Ishikawa (cell line): ENCODE results near the gene PACS1.

Experiments used
- EP300 ChIP-seq: IDR thresholded peaks from 2 replicates; pipeline ENCODE4 v1.6.1; 2012; ENCODE audit warnings: borderline replicate concordance
- NFIC ChIP-seq: IDR thresholded peaks from 2 replicates; pipeline ENCODE4 v1.6.1; 2012
- TCF12 ChIP-seq: IDR thresholded peaks from 2 replicates; pipeline ENCODE4 v1.6.1; 2012; ENCODE audit warnings: low read depth
- YY1 ChIP-seq: IDR thresholded peaks from 2 replicates; pipeline ENCODE4 v1.6.1; 2012; ENCODE audit warnings: low read depth
- ZBTB7A ChIP-seq: IDR thresholded peaks from 2 replicates; pipeline ENCODE4 v1.6.1; 2012; ENCODE audit warnings: low read depth
- TF ChIP-seq, protein P1 (sequence below): IDR thresholded peaks from 2 replicates; pipeline ENCODE4 v1.6.1; 2012; ENCODE audit warnings: low read depth, mild to moderate bottlenecking
- TF ChIP-seq, protein P2 (sequence below): IDR thresholded peaks from 2 replicates; pipeline ENCODE4 v1.6.1; 2012
- TF ChIP-seq, protein P3 (sequence below): IDR thresholded peaks from 2 replicates; pipeline ENCODE4 v1.6.1; 2012

DNA sequence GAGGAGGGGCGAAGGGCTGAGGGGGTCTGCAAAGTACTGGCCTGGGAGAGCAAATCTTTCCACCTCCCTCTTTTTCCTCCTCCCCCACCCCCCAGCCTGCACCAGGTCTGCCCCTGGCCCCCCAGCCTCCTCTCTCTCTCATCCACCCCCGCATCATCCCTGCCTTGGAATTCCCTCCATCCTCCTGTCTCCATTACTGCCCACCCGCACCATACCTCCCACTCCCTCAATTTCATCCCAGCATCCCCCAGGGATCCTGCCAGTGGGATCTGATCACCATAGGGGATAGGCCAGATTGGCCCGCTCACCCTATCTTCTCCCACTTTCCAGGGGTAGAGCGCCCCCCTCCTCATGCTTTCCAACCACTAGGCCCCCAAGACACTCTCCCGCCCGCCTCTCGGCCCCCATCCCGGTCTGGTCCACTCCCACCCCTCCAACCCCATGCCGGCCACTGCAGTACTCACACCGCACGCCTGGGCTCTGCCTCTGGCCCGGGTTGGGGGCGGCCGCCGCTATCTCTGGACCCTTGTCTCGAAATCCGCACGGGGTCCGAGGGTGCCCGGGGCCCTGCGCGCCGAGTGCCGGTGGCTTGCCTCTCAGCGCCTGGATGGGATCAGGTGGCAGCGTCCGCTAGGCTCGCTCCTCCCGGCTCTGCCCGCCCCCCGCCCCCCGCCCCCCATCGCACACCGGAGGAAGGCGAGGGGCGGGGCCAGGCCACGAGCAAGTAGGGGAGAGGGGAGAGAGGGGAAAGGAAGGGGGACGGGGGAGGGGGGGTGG lies 21.3 kb upstream of the PACS1 start, which contains the start of gene GAL3ST3:
- TF ChIP-seq YY1 = no peak
- TF ChIP-seq, protein P1, sequence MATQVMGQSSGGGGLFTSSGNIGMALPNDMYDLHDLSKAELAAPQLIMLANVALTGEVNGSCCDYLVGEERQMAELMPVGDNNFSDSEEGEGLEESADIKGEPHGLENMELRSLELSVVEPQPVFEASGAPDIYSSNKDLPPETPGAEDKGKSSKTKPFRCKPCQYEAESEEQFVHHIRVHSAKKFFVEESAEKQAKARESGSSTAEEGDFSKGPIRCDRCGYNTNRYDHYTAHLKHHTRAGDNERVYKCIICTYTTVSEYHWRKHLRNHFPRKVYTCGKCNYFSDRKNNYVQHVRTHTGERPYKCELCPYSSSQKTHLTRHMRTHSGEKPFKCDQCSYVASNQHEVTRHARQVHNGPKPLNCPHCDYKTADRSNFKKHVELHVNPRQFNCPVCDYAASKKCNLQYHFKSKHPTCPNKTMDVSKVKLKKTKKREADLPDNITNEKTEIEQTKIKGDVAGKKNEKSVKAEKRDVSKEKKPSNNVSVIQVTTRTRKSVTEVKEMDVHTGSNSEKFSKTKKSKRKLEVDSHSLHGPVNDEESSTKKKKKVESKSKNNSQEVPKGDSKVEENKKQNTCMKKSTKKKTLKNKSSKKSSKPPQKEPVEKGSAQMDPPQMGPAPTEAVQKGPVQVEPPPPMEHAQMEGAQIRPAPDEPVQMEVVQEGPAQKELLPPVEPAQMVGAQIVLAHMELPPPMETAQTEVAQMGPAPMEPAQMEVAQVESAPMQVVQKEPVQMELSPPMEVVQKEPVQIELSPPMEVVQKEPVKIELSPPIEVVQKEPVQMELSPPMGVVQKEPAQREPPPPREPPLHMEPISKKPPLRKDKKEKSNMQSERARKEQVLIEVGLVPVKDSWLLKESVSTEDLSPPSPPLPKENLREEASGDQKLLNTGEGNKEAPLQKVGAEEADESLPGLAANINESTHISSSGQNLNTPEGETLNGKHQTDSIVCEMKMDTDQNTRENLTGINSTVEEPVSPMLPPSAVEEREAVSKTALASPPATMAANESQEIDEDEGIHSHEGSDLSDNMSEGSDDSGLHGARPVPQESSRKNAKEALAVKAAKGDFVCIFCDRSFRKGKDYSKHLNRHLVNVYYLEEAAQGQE = no peak
- no peak for TF ChIP-seq NFIC
- no peak for TF ChIP-seq ZBTB7A
- TF ChIP-seq, protein P2, sequence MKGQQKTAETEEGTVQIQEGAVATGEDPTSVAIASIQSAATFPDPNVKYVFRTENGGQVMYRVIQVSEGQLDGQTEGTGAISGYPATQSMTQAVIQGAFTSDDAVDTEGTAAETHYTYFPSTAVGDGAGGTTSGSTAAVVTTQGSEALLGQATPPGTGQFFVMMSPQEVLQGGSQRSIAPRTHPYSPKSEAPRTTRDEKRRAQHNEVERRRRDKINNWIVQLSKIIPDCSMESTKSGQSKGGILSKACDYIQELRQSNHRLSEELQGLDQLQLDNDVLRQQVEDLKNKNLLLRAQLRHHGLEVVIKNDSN = no peak
- TF ChIP-seq, protein P3, sequence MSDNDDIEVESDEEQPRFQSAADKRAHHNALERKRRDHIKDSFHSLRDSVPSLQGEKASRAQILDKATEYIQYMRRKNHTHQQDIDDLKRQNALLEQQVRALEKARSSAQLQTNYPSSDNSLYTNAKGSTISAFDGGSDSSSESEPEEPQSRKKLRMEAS = no peak
- no peak for TF ChIP-seq EP300
- no peak for TF ChIP-seq TCF12
